Right hindlimb (tissue), 1 donor: ENCODE data around the gene SYVN1.
"Not testable (repeated sequence)": the region's sequence is repeated elsewhere in the genome, so short reads cannot be mapped to it uniquely, and the experiment has no call there.

Experiments
- DNase-seq: peaks from one replicate; pipeline ENCODE4 v3.0.0-alpha.2; 2018

SYVN1 gene

GRCh38 chr11:65126624-65127274, 7.6 kb downstream of the SYVN1 start:
- DNase-seq: no peak

GRCh38 chr11:65125197-65126056, 8.9 kb downstream of the SYVN1 start:
- DNase-seq: no peak

DNA sequence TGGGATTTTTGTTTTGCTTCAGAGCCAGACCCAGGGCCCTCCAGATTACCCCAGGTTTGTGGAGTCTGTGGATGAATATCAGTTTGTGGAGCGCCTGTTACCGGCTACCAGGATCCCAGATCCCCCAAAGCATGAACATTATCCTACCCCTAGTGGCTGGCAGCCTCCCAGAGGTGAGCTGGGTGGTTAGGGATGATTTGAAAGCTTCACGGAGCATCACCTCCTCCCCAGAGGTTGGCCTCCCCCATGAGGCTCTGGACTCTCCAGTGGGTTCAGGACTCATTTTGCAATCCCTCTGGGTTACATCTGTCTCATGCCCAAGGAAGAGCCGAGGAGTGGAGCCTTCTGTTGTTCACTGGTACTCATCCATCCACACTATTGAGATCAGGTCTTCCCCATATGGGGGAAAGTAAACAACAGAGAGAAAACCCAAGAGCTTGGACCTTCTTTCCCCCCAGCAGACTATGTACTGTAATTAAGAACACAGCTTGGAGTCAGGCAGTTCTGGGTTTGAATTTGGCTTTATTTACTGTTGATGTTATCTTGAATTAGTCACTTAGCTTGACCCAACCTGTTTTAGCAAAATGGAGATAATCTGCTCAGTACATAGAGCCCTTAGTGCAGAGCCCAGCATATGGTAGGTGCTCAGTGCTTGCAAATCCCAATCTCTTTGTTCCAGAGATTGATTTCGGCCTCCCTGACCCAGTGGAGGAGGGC, 9.7 kb downstream of the SYVN1 start:
- DNase-seq: no peak

DNA sequence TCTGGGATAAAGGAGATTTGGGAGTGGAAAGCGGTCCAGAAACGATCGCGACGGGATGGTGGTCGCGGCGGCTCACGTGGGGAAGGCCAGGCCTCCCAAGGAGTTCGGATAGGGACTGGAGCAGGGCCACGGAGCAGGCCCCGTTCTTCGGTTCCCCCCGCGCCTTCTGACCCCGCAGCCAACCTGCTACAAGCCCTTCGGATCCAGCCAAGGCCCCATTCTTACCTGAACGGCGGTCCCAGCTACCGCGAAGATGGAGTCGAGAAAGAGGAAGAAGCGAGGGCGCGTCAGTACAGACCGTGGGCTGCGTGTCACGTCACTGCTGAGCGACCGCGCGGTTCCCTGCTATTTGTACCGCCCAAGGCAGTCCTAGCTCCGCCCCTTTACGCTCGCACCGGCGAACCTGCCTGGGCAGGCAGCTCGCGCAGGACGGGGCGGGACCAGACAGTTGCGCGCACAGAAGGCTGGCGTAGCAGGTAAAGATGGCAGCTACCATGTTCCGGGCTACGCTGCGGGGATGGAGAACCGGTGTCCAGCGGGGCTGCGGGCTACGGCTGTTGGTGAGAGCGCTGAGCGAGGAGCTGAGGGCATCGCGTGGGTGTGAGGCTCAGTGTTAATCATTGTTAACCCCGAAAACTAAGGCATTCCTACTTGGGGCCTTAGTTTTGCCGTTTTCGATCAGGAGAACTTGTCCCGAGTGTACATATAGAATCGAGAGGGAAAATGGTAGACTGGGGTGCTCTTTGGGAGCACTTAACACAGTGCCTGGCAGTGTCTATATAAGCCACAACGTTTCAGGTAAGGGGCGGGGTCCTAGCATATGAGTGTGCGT, 12.2 kb downstream of the SYVN1 start, which contains the start of the genes FAU and MRPL49:
TSS of gene FAU (minus strand) at position 270 of the 832 bp plus-strand sequence. CDS start 321 bp downstream, outside the sequence.
TSS of gene MRPL49 (plus strand) at position 457 of the 832 bp plus-strand sequence. CDS start at position 483, 26 bp downstream.
- peak; percentile 98 for DNase-seq

DNA sequence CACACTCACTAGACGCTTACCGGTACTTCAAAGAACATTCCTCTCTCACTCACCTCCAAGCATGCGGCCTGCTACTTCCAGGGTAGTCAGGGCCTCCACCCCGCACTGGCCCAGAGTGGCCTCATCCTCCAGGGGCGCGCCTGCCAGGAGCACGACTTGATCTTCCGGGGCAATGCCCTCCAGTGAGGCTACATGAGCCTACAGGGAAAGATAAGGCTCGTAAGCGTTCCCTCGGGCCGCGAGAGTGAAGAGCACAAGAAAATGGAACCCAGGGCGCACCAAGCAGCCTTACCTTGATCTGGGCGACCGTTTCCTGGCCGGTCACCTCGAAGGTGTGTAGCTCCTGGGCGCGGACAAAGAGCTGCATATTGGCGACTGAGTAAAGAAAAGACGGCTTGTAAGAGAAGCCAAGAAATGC, 12.9 kb downstream of the SYVN1 start:
- DNase-seq: no peak

GRCh38 chr11:65120831-65121230, 13.5 kb downstream of the SYVN1 start:
- no peak for DNase-seq

DNA sequence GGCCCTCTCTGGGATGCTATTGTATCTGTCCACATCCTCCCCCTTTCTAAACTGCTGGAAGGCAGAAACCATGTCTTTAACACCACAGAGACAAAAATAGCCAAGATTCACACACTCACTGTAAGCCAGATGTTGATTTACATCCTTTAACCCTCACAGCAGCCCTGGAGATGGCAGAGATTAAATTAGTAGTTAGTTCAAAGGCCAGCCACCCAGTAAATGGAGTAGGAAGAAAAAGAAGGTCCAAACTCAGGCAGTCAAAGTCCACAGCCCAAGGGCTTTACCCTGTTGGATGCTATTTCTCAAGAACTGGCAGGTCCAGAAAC, 14.7 kb downstream of the SYVN1 start:
- no peak for DNase-seq

DNA sequence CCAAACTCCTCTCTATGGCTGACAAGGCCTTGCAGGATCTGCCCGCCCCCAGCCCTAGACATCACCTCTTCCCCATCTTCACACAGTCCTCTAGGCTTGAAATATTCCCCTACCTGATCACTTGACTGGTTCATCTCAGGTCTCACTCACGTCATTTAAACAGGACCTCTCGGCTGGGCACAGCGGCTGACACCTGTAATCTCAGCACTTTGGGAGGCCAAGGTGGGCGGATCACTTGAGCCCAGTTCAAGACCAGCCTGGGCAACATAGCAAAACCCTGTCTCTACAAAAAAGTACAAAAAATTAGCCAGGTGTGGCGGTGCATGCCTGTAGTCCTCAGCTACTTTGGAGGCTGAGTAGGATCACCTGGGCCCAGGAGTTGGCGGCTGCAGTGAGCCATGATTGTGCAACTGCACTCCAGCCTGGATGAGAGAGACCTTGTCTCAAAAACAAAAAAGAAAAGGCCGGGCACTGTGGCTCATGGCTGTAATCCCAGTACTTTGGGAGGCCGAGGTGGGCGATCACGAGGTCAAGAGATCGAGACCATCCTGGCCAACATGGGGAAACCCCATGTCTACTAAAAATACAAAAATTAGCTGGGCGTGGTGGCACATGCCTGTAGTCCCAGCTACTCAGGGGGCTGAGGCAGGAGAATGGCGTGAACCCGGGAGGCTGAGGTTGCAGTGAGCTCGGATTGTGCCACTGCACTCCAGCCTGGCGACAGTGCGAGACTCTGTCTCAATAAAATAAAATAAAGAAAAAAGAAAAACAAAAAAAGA, 15.2 kb downstream of the SYVN1 start:
- not testable (repeated sequence) for DNase-seq

GRCh38 chr11:65118097-65118837, 16.1 kb downstream of the SYVN1 start:
- DNase-seq: no peak

GRCh38 chr11:65117206-65118096, 16.9 kb downstream of the SYVN1 start, which contains the start of gene ZNHIT2:
ZNHIT2 (minus strand) TSS chr11:65117701; CDS start chr11:65117653, 48 bp downstream.
- DNase-seq: peak; percentile 100

GRCh38 chr11:65116370-65117205, 17.7 kb downstream of the SYVN1 start:
- no peak for DNase-seq

- DNase-seq: no peak
Observed at GRCh38 chr11:65115361-65116082, 18.8 kb downstream of the SYVN1 start.

DNA sequence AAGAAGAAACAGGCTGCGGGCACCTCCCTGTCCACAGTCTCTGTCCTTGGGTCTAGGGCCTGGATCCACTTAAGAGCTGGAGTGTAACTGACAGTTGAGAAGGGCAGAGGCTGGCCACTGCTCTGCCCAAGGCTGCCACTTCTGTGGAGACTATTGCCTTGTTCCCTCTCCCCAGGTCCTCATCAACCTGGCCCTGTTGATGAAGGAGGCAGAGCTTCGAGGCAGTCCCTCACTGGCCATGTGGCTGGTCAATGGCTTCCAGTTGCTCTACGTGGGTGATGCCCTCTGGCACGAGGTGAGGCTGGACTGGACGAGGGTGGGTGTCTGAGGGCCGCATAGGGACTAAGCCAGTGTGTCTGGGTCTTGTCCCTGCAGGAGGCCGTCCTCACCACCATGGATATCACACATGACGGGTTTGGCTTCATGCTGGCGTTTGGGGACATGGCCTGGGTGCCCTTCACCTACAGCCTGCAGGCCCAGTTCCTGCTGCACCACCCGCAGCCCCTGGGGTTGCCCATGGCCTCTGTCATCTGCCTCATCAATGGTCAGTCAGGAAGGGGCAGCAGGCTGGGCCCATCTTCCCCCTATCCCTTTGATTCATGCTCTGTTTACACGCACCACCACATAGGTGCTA, 19.7 kb downstream of the SYVN1 start:
- no peak for DNase-seq

DNA sequence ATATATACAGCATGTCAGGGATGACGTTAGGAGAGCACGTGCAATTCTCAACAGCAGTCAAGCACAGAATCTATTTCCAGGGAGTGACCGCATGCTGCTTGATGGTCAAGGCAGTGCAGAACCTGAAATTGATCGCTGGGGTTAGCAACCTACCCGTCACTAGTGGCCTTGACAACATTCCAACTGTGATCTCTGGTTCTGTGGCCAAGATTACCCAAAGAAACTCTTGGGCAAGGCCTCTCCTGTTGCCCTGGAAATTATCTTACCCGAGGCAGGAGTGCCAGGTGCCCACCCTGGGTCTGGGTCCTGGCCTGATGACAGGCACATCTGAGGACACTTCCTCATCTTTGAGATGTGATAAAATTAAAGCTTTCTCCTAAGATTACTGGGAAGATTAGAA, 20.5 kb downstream of the SYVN1 start:
- no peak for DNase-seq

DNA sequence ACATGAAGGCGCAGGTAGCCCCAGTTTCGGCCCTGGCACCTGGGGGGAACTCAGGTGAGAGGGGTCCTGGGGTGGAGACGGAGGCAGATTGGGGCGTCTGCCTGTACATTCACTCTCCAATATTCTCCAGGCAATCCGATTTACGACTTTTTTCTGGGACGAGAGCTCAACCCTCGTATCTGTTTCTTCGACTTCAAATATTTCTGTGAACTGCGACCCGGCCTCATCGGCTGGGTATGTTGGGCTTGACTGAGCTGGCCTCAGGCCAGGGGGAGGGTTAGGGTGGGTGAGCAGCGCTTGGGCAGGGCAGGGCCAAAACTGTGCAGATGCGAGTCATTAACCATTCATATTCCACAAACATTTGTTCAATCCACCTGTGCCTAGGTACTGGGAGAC, 21.0 kb downstream of the SYVN1 start:
- DNase-seq: no peak

- no peak for DNase-seq
Observed at GRCh38 chr11:65112546-65113360, 21.6 kb downstream of the SYVN1 start.
